B cell (primary cell): ENCODE data around the gene ADK. TPM values are rescaled to one million over a fixed set of nuclear protein-coding genes. Genes with fewer than 3 reads are reported as not detected.

Source experiments
- ATAC-seq: fragments of 200-7000 bp; cut with Tn5 transposase; one replicate; pipeline ENCODE4 v1.10.0; 2021; ENCODE audit warnings: low read depth, mild to moderate bottlenecking, moderate number of reproducible peaks, moderate library complexity
- CTCF ChIA-PET: fragments of 350-600 bp; sonication (Branson Sonifier 250); formaldehyde crosslinking; loops from one replicate; lab custom pipeline; 2021; ENCODE audit warnings: antibody characterized with exemption, inconsistent platforms; lab: Charles Lee
- POLR2A ChIA-PET: fragments of 350-600 bp; sonication (Branson Sonifier 250); formaldehyde crosslinking; loops from one replicate; lab custom pipeline; 2021; ENCODE audit warnings: antibody characterized with exemption; lab: Charles Lee
- DNase-seq: peaks from one replicate; pipeline ENCODE4 v3.0.0; 2013
- H2AFZ ChIP-seq: 2 replicates; pipeline ENCODE4 v1.6.1; 2012; ENCODE audit warnings: mild to moderate bottlenecking, low read depth, low read length; ENCODE audit not compliant: insufficient read depth, poor library complexity, severe bottlenecking
- H3K27ac ChIP-seq, 2 donors: 1 replicate in 1 of 2; 2 replicates in 1 of 2; pipeline ENCODE4 v1.5.1; 2012 to 2013; ENCODE audit warnings: low read length in 2 of 2, mild to moderate bottlenecking in 2 of 2, moderate library complexity in 1 of 2
- H3K27me3 ChIP-seq, 4 experiments: fragments of 200-600 bp in 1 of 4; sonication (generic) in 1 of 4; replicated peaks in 1 of 4; 1 replicate in 2 of 4; 2 replicates in 2 of 4; pipeline versions ENCODE4 v1.6.1 to v1.7.0; 2013 to 2016; ENCODE audit warnings: low read length in 3 of 4, mild to moderate bottlenecking in 2 of 4, mixed read lengths in 1 of 4, moderate library complexity in 1 of 4; ENCODE audit not compliant: insufficient read depth in 4 of 4, control insufficient read depth in 3 of 4; ENCODE audit errors: control extremely low read depth in 1 of 4
- H3K36me3 ChIP-seq, 2 experiments: replicated peaks in 1 of 2; 1 replicate in 1 of 2; 2 replicates in 1 of 2; pipeline versions ENCODE4 v1.6.1 to v1.7.1; 2013; ENCODE audit warnings: low read length in 1 of 2; ENCODE audit not compliant: insufficient read depth in 2 of 2, control insufficient read depth in 1 of 2; ENCODE audit errors: control extremely low read depth in 1 of 2, extremely low read depth in 1 of 2
- H3K4me1 ChIP-seq, 2 donors: fragments of 200-600 bp in 1 of 2; sonication (generic) in 1 of 2; 1 replicate in 1 of 2; 2 replicates in 1 of 2; pipeline versions ENCODE4 v1.5.1 to v1.6.1; 2013 to 2017; ENCODE audit warnings: low read length in 2 of 2; ENCODE audit not compliant: control insufficient read depth in 2 of 2, insufficient read depth in 2 of 2
- H3K4me2 ChIP-seq: replicated peaks from 2 replicates; pipeline ENCODE3; 2012; ENCODE audit warnings: mild to moderate bottlenecking, low read depth, low read length; ENCODE audit not compliant: poor library complexity, severe bottlenecking
- H3K4me3 ChIP-seq, 5 experiments: fragments of 200-600 bp in 1 of 5; sonication (generic) in 1 of 5; 1 replicate in 3 of 5; 2 replicates in 2 of 5; pipeline versions ENCODE4 v1.5.1 to v1.7.0; 2011 to 2016; ENCODE audit warnings: low read length in 4 of 5, mild to moderate bottlenecking in 4 of 5, low read depth in 2 of 5, control low read depth in 1 of 5, moderate library complexity in 1 of 5; ENCODE audit not compliant: insufficient read depth in 1 of 5; ENCODE audit errors: control extremely low read depth in 1 of 5, extremely low read depth in 1 of 5
- H3K79me2 ChIP-seq: fragments of 200-600 bp; sonication (generic); one replicate; pipeline ENCODE4 v1.6.0; 2016; ENCODE audit warnings: low read length; ENCODE audit not compliant: control insufficient read depth, insufficient read depth
- H3K9ac ChIP-seq: fragments of 200-600 bp; sonication (generic); 2 replicates; pipeline ENCODE4 v1.6.1; 2017; ENCODE audit warnings: mild to moderate bottlenecking, low read length, moderate library complexity
- H3K9me3 ChIP-seq, 3 donors: one replicate each; pipeline versions ENCODE4 v1.6.1 to v1.7.1; 2013; ENCODE audit warnings: low read length in 2 of 3; ENCODE audit not compliant: control insufficient read depth in 2 of 3, insufficient read depth in 1 of 3; ENCODE audit errors: control extremely low read depth in 1 of 3
- H4K20me1 ChIP-seq: 2 replicates; pipeline ENCODE4 v1.6.0; 2012; ENCODE audit warnings: mild to moderate bottlenecking, low read length; ENCODE audit not compliant: insufficient read depth, control insufficient read depth, poor library complexity, severe bottlenecking
- H3K27ac Mint-ChIP-seq: one replicate; pipeline ENCODE4 v1.8.0; 2021; ENCODE audit warnings: mixed read lengths
- H3K27me3 Mint-ChIP-seq: one replicate; pipeline ENCODE4 v1.8.0; 2021; ENCODE audit warnings: mixed read lengths
- H3K4me1 Mint-ChIP-seq: one replicate; pipeline ENCODE4 v1.8.0; 2021; ENCODE audit warnings: mixed read lengths
- H3K4me3 Mint-ChIP-seq: one replicate; pipeline ENCODE4 v1.8.0; 2021; ENCODE audit warnings: mixed read lengths
- H3K9me3 Mint-ChIP-seq: one replicate; pipeline ENCODE4 v1.8.0; 2022; ENCODE audit warnings: mixed read lengths; ENCODE audit not compliant: insufficient read depth
- EZH2 ChIP-seq: IDR thresholded peaks from 2 replicates; pipeline ENCODE4 v1.6.1; 2012; ENCODE audit warnings: borderline replicate concordance, low read depth, mild to moderate bottlenecking, moderate library complexity, low read length; ENCODE audit not compliant: insufficient read depth, poor library complexity, severe bottlenecking
- WGBS: methylation state at CpG from one replicate; pipeline ENCODE4 v1.1.5; 2013; ENCODE audit warnings: missing lambda C conversion rate; ENCODE audit not compliant: insufficient coverage; 5-methylcytosine and 5-hydroxymethylcytosine counted together
- intact Hi-C: fragments of 100-400 bp; cut with micrococcal nuclease; formaldehyde crosslinking; loops from one replicate; pipeline ENCODE4 v1.10.0; 2022
- polyA plus RNA-seq: library from polyadenylated mRNA; depleted of rRNA; stranded (reverse); fragments of >200 nt; gene quantifications from 2 replicates; pipeline ENCODE4 v1.2.3, GENCODE V29; 2012
- total RNA-seq, 2 donors: library from RNA; stranded (reverse); fragments of 120-200 nt in 1 of 2; gene quantifications; 1 replicate in 1 of 2; 2 replicates in 1 of 2; pipeline versions ENCODE4 v1.2.3 to v1.2.4, GENCODE V29; 2013 to 2022
- TF ChIP-seq, protein P1 (sequence below): fragments of 200-600 bp; IDR thresholded peaks from one replicate; pipeline ENCODE4 v1.8.0; 2022; ENCODE audit warnings: antibody characterized with exemption, mild to moderate bottlenecking

The ADK gene
- total and polyA plus RNA-seq, 2 donors (not counting 1 experiment from before 2014, with no cell fraction given): 37.2 to 52.6 TPM

DNA sequence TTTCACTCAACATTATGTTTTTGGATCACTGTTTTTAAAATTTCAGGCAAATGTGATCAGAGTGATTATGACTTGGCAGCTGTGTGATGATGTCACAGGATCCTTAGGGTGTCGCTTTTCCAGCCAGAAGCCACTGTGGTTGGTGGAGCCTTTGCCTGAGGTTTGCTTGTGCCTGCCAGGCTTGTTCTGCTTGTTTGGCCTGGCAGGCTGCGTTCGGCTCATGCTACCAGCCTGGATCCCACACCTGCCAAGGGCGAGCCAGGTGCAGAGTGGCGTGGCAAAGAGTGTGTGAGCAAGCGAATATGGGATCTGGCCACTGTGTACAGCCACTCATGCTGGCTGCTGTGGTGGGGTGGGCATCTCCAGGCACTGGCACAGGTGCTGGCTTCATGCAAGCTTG is 55.7 kb downstream of the ADK start:
- Histone ChIP-seq H3K79me2 (peaks cover 87% of the 10 kb centered on the region), H3K4me2 (no peak overlapping the region), H3K27me3 (no peaks in the 10 kb centered on the region), H3K36me3 (peaks cover 4 to 20% of the 10 kb centered on the region in 2 experiments), H4K20me1 (peaks cover 25% of the 10 kb centered on the region), H3K9ac (no peak overlapping the region), H3K27ac (peak overlapping the region in 1 of 2 donors; percentile 45), H2AFZ (no peak overlapping the region), H3K9me3 (no peaks in the 10 kb centered on the region), H3K4me1 (peaks cover 11 to 12% of the 10 kb centered on the region in 2 donors), H3K4me3 (no peak overlapping the region)
- intact Hi-C loops: no loop called here
- CTCF ChIA-PET: interaction anchor here (0.6 kb wide), 1 partner anchor 37 kb away, joined by 3 read pairs; no protein-coding TSS in a partner anchor
- Mint-ChIP-seq H3K27me3 (no peaks in the 10 kb centered on the region), H3K4me3 (no peak overlapping the region), H3K9me3 (no peaks in the 10 kb centered on the region), H3K27ac (peak overlapping the region; percentile 63), H3K4me1 (peaks cover 31% of the 10 kb centered on the region)
- ATAC-seq (no peak), DNase-seq (no peak)
- 98% methylated on average over 6 of the region's 6 CpGs for WGBS
- no peak for TF ChIP-seq EZH2
- TF ChIP-seq, protein P1, sequence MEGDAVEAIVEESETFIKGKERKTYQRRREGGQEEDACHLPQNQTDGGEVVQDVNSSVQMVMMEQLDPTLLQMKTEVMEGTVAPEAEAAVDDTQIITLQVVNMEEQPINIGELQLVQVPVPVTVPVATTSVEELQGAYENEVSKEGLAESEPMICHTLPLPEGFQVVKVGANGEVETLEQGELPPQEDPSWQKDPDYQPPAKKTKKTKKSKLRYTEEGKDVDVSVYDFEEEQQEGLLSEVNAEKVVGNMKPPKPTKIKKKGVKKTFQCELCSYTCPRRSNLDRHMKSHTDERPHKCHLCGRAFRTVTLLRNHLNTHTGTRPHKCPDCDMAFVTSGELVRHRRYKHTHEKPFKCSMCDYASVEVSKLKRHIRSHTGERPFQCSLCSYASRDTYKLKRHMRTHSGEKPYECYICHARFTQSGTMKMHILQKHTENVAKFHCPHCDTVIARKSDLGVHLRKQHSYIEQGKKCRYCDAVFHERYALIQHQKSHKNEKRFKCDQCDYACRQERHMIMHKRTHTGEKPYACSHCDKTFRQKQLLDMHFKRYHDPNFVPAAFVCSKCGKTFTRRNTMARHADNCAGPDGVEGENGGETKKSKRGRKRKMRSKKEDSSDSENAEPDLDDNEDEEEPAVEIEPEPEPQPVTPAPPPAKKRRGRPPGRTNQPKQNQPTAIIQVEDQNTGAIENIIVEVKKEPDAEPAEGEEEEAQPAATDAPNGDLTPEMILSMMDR: no peak
- POLR2A ChIA-PET: no interaction called here

DNA sequence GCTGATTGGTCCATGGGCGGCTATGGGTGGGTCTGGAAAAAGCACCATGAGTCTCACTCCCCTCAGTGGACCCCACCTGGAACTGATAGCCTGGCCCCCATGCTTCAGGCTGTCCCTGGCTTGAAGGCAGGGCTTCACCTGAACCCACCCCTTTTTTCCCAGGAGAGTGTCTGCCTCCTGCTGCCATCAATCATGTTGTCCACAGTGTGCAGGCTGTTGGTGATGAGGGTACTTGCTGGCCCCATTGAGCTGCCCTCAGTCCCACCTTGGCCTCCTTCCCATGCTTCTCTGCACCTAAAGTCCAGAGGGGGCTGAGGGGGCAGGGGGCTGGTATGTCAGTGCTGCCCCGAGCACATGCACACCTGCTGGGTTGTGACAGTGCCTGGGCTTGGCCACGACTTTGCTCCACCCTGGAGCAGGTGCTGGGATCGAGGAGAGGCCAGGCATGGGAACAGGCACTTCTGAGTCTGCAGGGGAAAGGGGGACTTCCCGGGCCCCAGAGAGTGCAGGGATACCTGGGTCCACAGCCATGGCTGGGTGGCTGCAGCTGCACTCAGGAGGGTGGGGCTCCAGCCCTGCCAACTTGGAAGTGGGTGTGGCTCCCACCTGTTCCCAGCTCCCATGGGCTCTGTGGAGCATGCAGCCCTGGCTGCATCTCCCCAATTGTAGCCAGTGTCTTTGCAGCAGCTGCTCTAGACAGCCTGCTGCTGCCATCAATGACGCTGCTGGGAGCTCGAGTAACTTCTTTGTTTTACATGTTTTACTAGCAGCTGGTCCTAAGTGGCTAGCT is 56.9 kb downstream of the ADK start:
- intact Hi-C loops: no loop called here
- no peaks in the 10 kb centered on the region for H3K9me3 ChIP-seq
- peaks cover 41% of the 10 kb centered on the region for H3K4me1 Mint-ChIP-seq
- POLR2A ChIA-PET: no interaction called here
- H3K27me3 Mint-ChIP-seq: no peaks in the 10 kb centered on the region
- H3K9ac ChIP-seq: no peak overlapping the region
- H3K4me1 ChIP-seq: peaks cover 12 to 18% of the 10 kb centered on the region in 2 donors
- no peak for DNase-seq
- peak overlapping the region; percentile 70 for H3K27ac Mint-ChIP-seq
- peaks cover 29% of the 10 kb centered on the region for H4K20me1 ChIP-seq
- 94% methylated on average over 5 of the region's 7 CpGs for WGBS
- H2AFZ ChIP-seq: no peak overlapping the region
- no peaks in the 10 kb centered on the region for H3K9me3 Mint-ChIP-seq
- ATAC-seq: peak; percentile 28
- H3K79me2 ChIP-seq: peaks cover 88% of the 10 kb centered on the region
- H3K36me3 ChIP-seq: peaks cover 0 to 16% of the 10 kb centered on the region in 2 experiments
- no peaks in the 10 kb centered on the region for H3K27me3 ChIP-seq
- H3K27ac ChIP-seq: peak overlapping the region in 1 of 2 donors; percentile 41
- no peak overlapping the region for H3K4me3 ChIP-seq
- TF ChIP-seq, protein P1: no peak
- TF ChIP-seq EZH2: no peak
- H3K4me2 ChIP-seq: peak overlapping the region; percentile 30
- CTCF ChIA-PET: interaction anchor here (1.0 to 1.1 kb wide), 2 partner anchors 36 to 328 kb away, joined by 3 read pairs; no protein-coding TSS in a partner anchor
- no peak overlapping the region for H3K4me3 Mint-ChIP-seq
